ENCODE results near the gene ADCY2.
A peak's percentile ranks its signal among the peaks of the same experiment; 100 is the strongest.

Gene ADCY2

GRCh38 chr5:7814816-7815215 is 418.9 kb downstream of the ADCY2 start:
- DNase-seq (ENCODE audit: low read depth, low spot score) = no peak
- TF ChIP-seq, protein P1, sequence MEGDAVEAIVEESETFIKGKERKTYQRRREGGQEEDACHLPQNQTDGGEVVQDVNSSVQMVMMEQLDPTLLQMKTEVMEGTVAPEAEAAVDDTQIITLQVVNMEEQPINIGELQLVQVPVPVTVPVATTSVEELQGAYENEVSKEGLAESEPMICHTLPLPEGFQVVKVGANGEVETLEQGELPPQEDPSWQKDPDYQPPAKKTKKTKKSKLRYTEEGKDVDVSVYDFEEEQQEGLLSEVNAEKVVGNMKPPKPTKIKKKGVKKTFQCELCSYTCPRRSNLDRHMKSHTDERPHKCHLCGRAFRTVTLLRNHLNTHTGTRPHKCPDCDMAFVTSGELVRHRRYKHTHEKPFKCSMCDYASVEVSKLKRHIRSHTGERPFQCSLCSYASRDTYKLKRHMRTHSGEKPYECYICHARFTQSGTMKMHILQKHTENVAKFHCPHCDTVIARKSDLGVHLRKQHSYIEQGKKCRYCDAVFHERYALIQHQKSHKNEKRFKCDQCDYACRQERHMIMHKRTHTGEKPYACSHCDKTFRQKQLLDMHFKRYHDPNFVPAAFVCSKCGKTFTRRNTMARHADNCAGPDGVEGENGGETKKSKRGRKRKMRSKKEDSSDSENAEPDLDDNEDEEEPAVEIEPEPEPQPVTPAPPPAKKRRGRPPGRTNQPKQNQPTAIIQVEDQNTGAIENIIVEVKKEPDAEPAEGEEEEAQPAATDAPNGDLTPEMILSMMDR (IDR thresholded peaks at IDR 0.05; ENCODE audit: low read depth, low read length) = no peak
- H3K4me3 ChIP-seq (ENCODE audit: low read depth, low read length) = no peak overlapping the region
- in situ Hi-C loops (cut with HindIII; ENCODE audit: low sequenced_read_pairs) = no loop called here

DNA sequence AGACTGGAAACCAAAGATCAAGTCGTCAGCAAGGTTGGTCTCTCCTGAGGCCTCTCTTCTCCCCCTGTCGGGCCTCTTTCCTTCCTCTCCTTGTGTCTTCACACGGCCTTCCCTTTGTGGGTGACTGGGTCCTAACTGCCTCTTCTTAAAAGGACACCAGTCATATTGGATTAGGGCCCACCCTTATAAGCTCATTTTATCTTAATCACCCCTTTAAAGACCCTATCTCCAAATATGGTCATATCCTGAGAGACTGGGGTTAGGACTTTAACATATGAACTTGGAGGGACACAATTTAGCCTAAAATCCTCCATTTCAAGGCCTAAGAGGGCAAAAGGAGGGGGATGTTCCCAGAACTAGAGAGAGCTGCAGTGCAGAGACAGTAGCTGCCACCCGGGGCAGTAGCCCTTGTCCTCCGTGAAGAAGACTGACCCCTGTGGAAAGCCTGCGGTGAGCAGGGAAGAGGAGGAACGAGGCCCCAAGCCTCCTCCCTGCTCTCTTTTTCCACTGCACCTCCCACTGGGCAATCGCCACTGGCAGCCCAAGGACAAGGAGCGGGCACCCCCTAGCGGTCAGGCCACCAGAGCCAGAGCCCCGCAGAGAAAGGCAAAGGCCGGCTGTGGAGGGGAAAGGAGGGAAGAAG is 420.1 kb downstream of the ADCY2 start:
- H3K4me3 ChIP-seq (ENCODE audit: low read depth, low read length) = no peak overlapping the region
- peak; percentile 46 for DNase-seq (ENCODE audit: low read depth, low spot score)
- TF ChIP-seq, protein P1 (IDR thresholded peaks at IDR 0.05; ENCODE audit: low read depth, low read length) = peak; percentile 91
- in situ Hi-C loops (cut with HindIII; ENCODE audit: low sequenced_read_pairs) = no loop called here

- no peak overlapping the region for H3K4me3 ChIP-seq (ENCODE audit: low read depth, low read length)
- DNase-seq (ENCODE audit: low read depth, low spot score) = no peak
- in situ Hi-C loops (cut with HindIII; ENCODE audit: low sequenced_read_pairs) = no loop called here
- TF ChIP-seq, protein P1 (IDR thresholded peaks at IDR 0.05; ENCODE audit: low read depth, low read length) = no peak
Measured at GRCh38 chr5:7816535-7816901, 420.6 kb downstream of the ADCY2 start.

GRCh38 chr5:7822449-7822848 is 426.5 kb downstream of the ADCY2 start:
- TF ChIP-seq, protein P1 (IDR thresholded peaks at IDR 0.05; ENCODE audit: low read depth, low read length) = no peak
- in situ Hi-C loops (cut with HindIII; ENCODE audit: low sequenced_read_pairs) = no loop called here
- no peak for DNase-seq (ENCODE audit: low read depth, low spot score)

DNA sequence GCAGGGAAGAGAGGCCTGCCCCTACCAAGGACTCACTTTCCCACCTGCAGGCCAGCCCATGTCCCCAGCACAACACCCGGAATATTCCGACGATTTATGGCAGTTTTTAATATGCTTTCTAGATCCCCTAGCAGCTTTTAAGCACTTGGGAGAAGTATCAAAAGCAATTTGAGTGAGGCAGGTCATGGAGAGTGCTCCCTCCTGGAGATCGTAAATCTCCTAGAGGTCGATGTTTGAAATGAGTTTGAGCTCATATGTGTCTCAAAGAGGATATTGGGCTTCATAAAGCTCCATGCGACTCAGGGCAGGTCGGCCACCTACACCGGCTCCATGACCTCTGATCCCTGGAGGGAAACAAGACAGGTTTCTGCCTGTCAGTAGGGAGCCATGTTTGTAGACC is 427.7 kb downstream of the ADCY2 start:
- no peak for DNase-seq (ENCODE audit: low read depth, low spot score)
- H3K4me3 ChIP-seq (ENCODE audit: low read depth, low read length) = no peak overlapping the region
- TF ChIP-seq, protein P1 (IDR thresholded peaks at IDR 0.05; ENCODE audit: low read depth, low read length) = no peak
- in situ Hi-C loops (cut with HindIII; ENCODE audit: low sequenced_read_pairs) = no loop called here

More at GRCh38 chr5:7822449-7822848, 426.5 kb downstream of the ADCY2 start:
- H3K4me3 ChIP-seq (ENCODE audit: low read depth, low read length) = no peak overlapping the region

DNA sequence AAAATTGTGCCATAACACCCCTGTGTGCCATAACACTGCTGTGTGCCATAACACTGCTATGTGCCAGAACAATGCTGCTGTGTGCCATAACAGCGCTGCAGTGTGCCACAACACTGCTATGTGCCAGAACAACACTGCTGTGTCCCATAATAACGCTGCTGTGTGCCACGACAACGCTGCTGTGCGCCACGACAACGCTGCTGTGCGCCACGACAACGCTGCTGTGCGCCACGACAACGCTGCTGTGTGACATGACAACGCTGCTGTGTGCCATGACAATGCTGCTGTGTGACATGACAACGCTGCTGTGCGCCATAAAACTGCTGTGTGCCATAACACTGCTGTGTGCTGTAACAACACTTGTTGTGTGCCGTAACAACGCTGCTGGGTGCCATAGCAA is 429.1 kb downstream of the ADCY2 start:
- no peak overlapping the region for H3K4me3 ChIP-seq (ENCODE audit: low read depth, low read length)
- DNase-seq (ENCODE audit: low read depth, low spot score) = no peak
- in situ Hi-C loops (cut with HindIII; ENCODE audit: low sequenced_read_pairs) = no loop called here
- TF ChIP-seq, protein P1 (IDR thresholded peaks at IDR 0.05; ENCODE audit: low read depth, low read length) = no peak
